ENCODE results near the gene ETFB.

Gene ETFB

GRCh38 chr19:51372649-51373504 lies 6.7 kb upstream of the ETFB start, which contains the start of gene NKG7:
Gene NKG7 (minus strand): TSS chr19:51372654. CDS start chr19:51372535, 119 bp downstream.
- DNase-seq (ENCODE audit: low read depth), result no peak

- no peak for DNase-seq (ENCODE audit: low read depth)
Observed at GRCh38 chr19:51372021-51372648, 5.9 kb upstream of the ETFB start.

- DNase-seq (ENCODE audit: low read depth), result no peak
Observed at GRCh38 chr19:51371186-51371690, 5.0 kb upstream of the ETFB start.

- no peak for DNase-seq (ENCODE audit: low read depth)
Observed at GRCh38 chr19:51370230-51370629, 4.0 kb upstream of the ETFB start.

- DNase-seq (ENCODE audit: low read depth), result no peak
Observed at GRCh38 chr19:51368366-51369282, 2.4 kb upstream of the ETFB start, which contains the start of gene CLDND2. Gene CLDND2 (minus strand): TSS chr19:51369003. CDS start chr19:51368577, 426 bp downstream.

- DNase-seq (ENCODE audit: low read depth), result peak; percentile 99
Observed at GRCh38 chr19:51367565-51368365, 1.6 kb upstream of the ETFB start.

- DNase-seq (ENCODE audit: low read depth), result no peak
Observed at GRCh38 chr19:51367255-51367564, 1.0 kb upstream of the ETFB start.

GRCh38 chr19:51366389-51367254 lies 434 bp upstream of the ETFB start:
- DNase-seq (ENCODE audit: low read depth), result peak; percentile 98

GRCh38 chr19:51365211-51365964 lies 800 bp downstream of the ETFB start:
- DNase-seq (ENCODE audit: low read depth), result no peak

- DNase-seq (ENCODE audit: low read depth), result no peak
Observed at GRCh38 chr19:51364200-51365106, 1.7 kb downstream of the ETFB start.

- no peak for DNase-seq (ENCODE audit: low read depth)
Observed at GRCh38 chr19:51361239-51361638, 4.9 kb downstream of the ETFB start.

- DNase-seq (ENCODE audit: low read depth), result peak; percentile 82
Observed at GRCh38 chr19:51359294-51359693, 6.9 kb downstream of the ETFB start.

GRCh38 chr19:51357952-51358351 lies 8.2 kb downstream of the ETFB start:
- DNase-seq (ENCODE audit: low read depth), result no peak

- DNase-seq (ENCODE audit: low read depth), result no peak
Observed at GRCh38 chr19:51356159-51356801, 9.9 kb downstream of the ETFB start.

- no peak for DNase-seq (ENCODE audit: low read depth)
Observed at GRCh38 chr19:51354742-51355148, 11.4 kb downstream of the ETFB start.

- no peak for DNase-seq (ENCODE audit: low read depth)
Observed at GRCh38 chr19:51354103-51354741, 12.0 kb downstream of the ETFB start.

- no peak for DNase-seq (ENCODE audit: low read depth)
Observed at GRCh38 chr19:51352783-51353360, 13.3 kb downstream of the ETFB start.

Measured in fibroblast of the conjunctiva (primary cell).